ENCODE measurements around the gene UFM1.

UFM1 gene

GRCh38 chr13:38349390-38350113, at the start of gene UFM1:
TSS of gene UFM1 (plus strand) at chr13:38349851. CDS start at chr13:38349920, 69 bp downstream.
- H2AFZ ChIP-seq (ENCODE audit: low read depth, low read length): peak within 1 kb of the TSS; percentile 78
- no peaks in the 10 kb centered on the region for H3K9me3 ChIP-seq (ENCODE audit: insufficient read depth, low read length)
- peaks cover 34% of the 10 kb centered on the region for H3K79me2 ChIP-seq (ENCODE audit: low read length)
- H3K36me3 ChIP-seq (replicated peaks; ENCODE audit: low read depth, low read length): peaks cover 26% of the 10 kb centered on the region
- H3K4me1 ChIP-seq (ENCODE audit: low read length): peaks cover 17% of the 10 kb centered on the region
- peak within 1 kb of the TSS; percentile 95 for H3K9ac ChIP-seq (ENCODE audit: low read length)
- H4K20me1 ChIP-seq (ENCODE audit: insufficient read depth, low read length): no peaks in the 10 kb centered on the region
- peak within 1 kb of the TSS; percentile 70 for H3K27ac ChIP-seq (ENCODE audit: low read length)
- H3K4me3 ChIP-seq (ENCODE audit: low read length): peak within 1 kb of the TSS; percentile 80
- TF ChIP-seq EZH2phosphoT487 (IDR thresholded peaks at IDR 0.05; ENCODE audit: low read depth) (no peak), CTCF (IDR thresholded peaks at IDR 0.05; ENCODE audit: low read depth, low read length) (no peak)
- H3K27me3 ChIP-seq (ENCODE audit: low read depth, low read length): no peaks in the 10 kb centered on the region
- peak within 1 kb of the TSS; percentile 87 for H3K4me2 ChIP-seq (ENCODE audit: low read length)

GRCh38 chr13:38301236-38301635, 48.4 kb upstream of the UFM1 start:
- H3K27ac ChIP-seq (ENCODE audit: low read length): no peak overlapping the region
- no peaks in the 10 kb centered on the region for H3K36me3 ChIP-seq (replicated peaks; ENCODE audit: low read depth, low read length)
- no peaks in the 10 kb centered on the region for H3K27me3 ChIP-seq (ENCODE audit: low read depth, low read length)
- no peaks in the 10 kb centered on the region for H3K9me3 ChIP-seq (ENCODE audit: insufficient read depth, low read length)
- H3K79me2 ChIP-seq (ENCODE audit: low read length): no peaks in the 10 kb centered on the region
- no peak overlapping the region for H2AFZ ChIP-seq (ENCODE audit: low read depth, low read length)
- H3K4me1 ChIP-seq (ENCODE audit: low read length): no peaks in the 10 kb centered on the region
- no peak overlapping the region for H3K9ac ChIP-seq (ENCODE audit: low read length)
- no peaks in the 10 kb centered on the region for H4K20me1 ChIP-seq (ENCODE audit: insufficient read depth, low read length)
- H3K4me3 ChIP-seq (ENCODE audit: low read length): no peak overlapping the region
- H3K4me2 ChIP-seq (ENCODE audit: low read length): no peak overlapping the region
- TF ChIP-seq EZH2phosphoT487 (IDR thresholded peaks at IDR 0.05; ENCODE audit: low read depth): no peak
- TF ChIP-seq CTCF (IDR thresholded peaks at IDR 0.05; ENCODE audit: low read depth, low read length): no peak

- Histone ChIP-seq H4K20me1 (ENCODE audit: insufficient read depth, low read length) (no peaks in the 10 kb centered on the region), H3K4me2 (ENCODE audit: low read length) (no peak overlapping the region), H3K79me2 (ENCODE audit: low read length) (no peaks in the 10 kb centered on the region), H3K4me1 (ENCODE audit: low read length) (no peaks in the 10 kb centered on the region), H3K27me3 (ENCODE audit: low read depth, low read length) (no peaks in the 10 kb centered on the region), H3K9ac (ENCODE audit: low read length) (no peak overlapping the region), H2AFZ (ENCODE audit: low read depth, low read length) (no peak overlapping the region), H3K27ac (ENCODE audit: low read length) (no peak overlapping the region), H3K4me3 (ENCODE audit: low read length) (no peak overlapping the region), H3K36me3 (replicated peaks; ENCODE audit: low read depth, low read length) (no peaks in the 10 kb centered on the region), H3K9me3 (ENCODE audit: insufficient read depth, low read length) (no peaks in the 10 kb centered on the region)
- TF ChIP-seq EZH2phosphoT487 (IDR thresholded peaks at IDR 0.05; ENCODE audit: low read depth) (no peak), CTCF (IDR thresholded peaks at IDR 0.05; ENCODE audit: low read depth, low read length) (no peak)
These were observed 45.8 kb upstream of the UFM1 start for GRCh38 chr13:38303816-38304320.

GRCh38 chr13:38308736-38309135, 40.9 kb upstream of the UFM1 start:
- no peaks in the 10 kb centered on the region for H4K20me1 ChIP-seq (ENCODE audit: insufficient read depth, low read length)
- no peaks in the 10 kb centered on the region for H3K36me3 ChIP-seq (replicated peaks; ENCODE audit: low read depth, low read length)
- H3K27me3 ChIP-seq (ENCODE audit: low read depth, low read length): no peaks in the 10 kb centered on the region
- no peak overlapping the region for H3K4me2 ChIP-seq (ENCODE audit: low read length)
- H3K4me1 ChIP-seq (ENCODE audit: low read length): no peaks in the 10 kb centered on the region
- H2AFZ ChIP-seq (ENCODE audit: low read depth, low read length): no peak overlapping the region
- H3K79me2 ChIP-seq (ENCODE audit: low read length): no peaks in the 10 kb centered on the region
- H3K27ac ChIP-seq (ENCODE audit: low read length): no peak overlapping the region
- TF ChIP-seq EZH2phosphoT487 (IDR thresholded peaks at IDR 0.05; ENCODE audit: low read depth): no peak
- TF ChIP-seq CTCF (IDR thresholded peaks at IDR 0.05; ENCODE audit: low read depth, low read length): no peak
- no peak overlapping the region for H3K4me3 ChIP-seq (ENCODE audit: low read length)
- no peaks in the 10 kb centered on the region for H3K9me3 ChIP-seq (ENCODE audit: insufficient read depth, low read length)
- no peak overlapping the region for H3K9ac ChIP-seq (ENCODE audit: low read length)
